ENCODE results near the gene BICC1. TPM values are rescaled to one million over a fixed set of nuclear protein-coding genes. Genes with fewer than 3 reads are reported as not detected.

BICC1 gene
- polyA plus RNA-seq (2013, experiment 1 of 2) = 0.46 TPM
- 0.53 TPM for polyA plus RNA-seq (2013, experiment 2 of 2)

DNA sequence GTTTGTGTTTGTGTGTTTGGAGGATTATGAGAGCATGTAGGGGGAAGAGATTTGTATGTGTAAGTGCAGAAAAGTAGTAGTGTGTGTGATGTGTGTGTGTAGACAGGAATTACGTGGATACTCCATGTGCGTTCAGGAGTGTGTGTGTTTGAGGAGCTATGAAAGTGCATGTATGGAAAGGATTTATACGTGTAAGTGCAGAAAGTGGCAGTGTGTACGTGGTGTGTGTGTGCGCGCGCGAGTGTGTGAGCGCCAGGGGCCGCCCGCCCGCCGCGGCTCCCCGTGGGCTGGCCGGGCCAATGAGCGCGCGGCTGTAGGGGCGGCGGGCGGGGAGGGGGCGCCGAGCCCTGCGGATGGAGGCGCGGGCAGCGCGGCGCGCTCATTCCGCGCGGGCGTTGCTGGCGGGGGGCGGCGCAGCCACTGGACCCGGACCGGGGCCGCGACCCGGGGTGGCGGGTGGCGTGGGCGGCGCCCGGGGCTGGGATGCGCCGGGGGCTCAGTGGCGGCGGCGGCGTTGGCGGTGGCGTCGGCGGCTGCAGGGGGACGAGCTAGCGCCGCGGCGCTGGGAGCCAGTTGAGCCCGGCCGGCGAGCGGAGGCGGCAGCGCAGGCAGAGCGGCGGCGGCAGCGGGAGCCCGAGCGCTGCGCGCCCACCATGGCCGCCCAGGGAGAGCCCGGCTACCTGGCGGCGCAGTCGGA is at the start of gene BICC1:
Gene BICC1 (plus strand): TSS at position 382 of the 697 bp plus-strand sequence. CDS start 272 bp downstream, at position 654.
- Histone ChIP-seq H3K4me3 (ENCODE audit: low read length) (peak within 1 kb of the TSS; percentile 26), H3K9ac (ENCODE audit: low read length) (peak within 1 kb of the TSS; percentile 37), H4K5ac (ENCODE audit: low read length) (no peak within 1 kb of the TSS), H2BK15ac (replicated peaks; ENCODE audit: low read depth) (no peak within 1 kb of the TSS), H3K18ac (ENCODE audit: low read length) (no peak within 1 kb of the TSS), H3K4ac (ENCODE audit: low read depth, low read length) (no peak within 1 kb of the TSS), H2BK5ac (ENCODE audit: low read length) (no peak within 1 kb of the TSS), H3K36me3 (ENCODE audit: control insufficient read depth, insufficient read depth, low read length) (no peaks in the 10 kb centered on the region), H2AK5ac (ENCODE audit: low read length) (no peak within 1 kb of the TSS), H3K27ac (ENCODE audit: low read depth, low read length) (no peak within 1 kb of the TSS), H3K56ac (ENCODE audit: low read length) (peak within 1 kb of the TSS; percentile 51), H3K4me1 (ENCODE audit: control insufficient read depth, low read depth, low read length) (peaks cover 2% of the 10 kb centered on the region), H2BK120ac (ENCODE audit: low read depth, low read length) (no peak within 1 kb of the TSS), H3K23ac (ENCODE audit: low read length) (no peak within 1 kb of the TSS), H3K4me2 (ENCODE audit: low read length) (peak within 1 kb of the TSS; percentile 97), H3K27me3 (ENCODE audit: insufficient read depth, low read length, poor library complexity) (peaks cover 7% of the 10 kb centered on the region), H3K79me1 (ENCODE audit: low read length) (no peaks in the 10 kb centered on the region), H3K79me2 (ENCODE audit: control insufficient read depth, insufficient read depth, low read length) (no peaks in the 10 kb centered on the region), H4K8ac (ENCODE audit: low read depth, low read length) (no peak within 1 kb of the TSS)
- WGBS (ENCODE audit: extremely low coverage, insufficient coverage, low lambda C conversion rate) = no CpG with 5 or more reads among the region's 82 CpGs
- DNase-seq = peak; percentile 38

DNA sequence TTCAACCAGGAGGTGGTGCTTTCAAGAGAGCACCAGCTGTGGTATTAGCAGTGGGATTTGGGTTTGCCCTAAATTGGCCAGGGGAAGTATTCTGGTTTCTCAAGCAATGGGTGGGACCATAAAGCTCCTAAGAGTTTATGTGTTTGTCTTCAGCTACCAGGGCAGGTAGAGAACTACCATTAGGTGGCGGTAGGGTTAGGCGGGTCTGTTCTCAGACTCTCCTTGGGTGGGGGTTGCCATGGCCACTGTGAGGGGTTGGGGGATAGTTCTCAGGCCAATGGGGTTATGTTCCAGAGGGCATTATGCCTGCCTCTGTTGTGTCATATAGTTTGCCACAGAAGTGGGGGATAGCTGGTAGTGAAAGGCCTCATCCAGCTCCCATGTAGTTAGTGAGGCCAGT is 47.7 kb upstream of the BICC1 start:
- H2BK120ac ChIP-seq (ENCODE audit: low read depth, low read length) = no peak overlapping the region
- H3K27ac ChIP-seq (ENCODE audit: low read depth, low read length) = no peak overlapping the region
- H3K9ac ChIP-seq (ENCODE audit: low read length) = no peak overlapping the region
- no peak overlapping the region for H2BK5ac ChIP-seq (ENCODE audit: low read length)
- no peaks in the 10 kb centered on the region for H3K27me3 ChIP-seq (ENCODE audit: insufficient read depth, low read length, poor library complexity)
- H4K8ac ChIP-seq (ENCODE audit: low read depth, low read length) = no peak overlapping the region
- H3K79me1 ChIP-seq (ENCODE audit: low read length) = no peaks in the 10 kb centered on the region
- no peaks in the 10 kb centered on the region for H3K36me3 ChIP-seq (ENCODE audit: control insufficient read depth, insufficient read depth, low read length)
- no peak overlapping the region for H2AK5ac ChIP-seq (ENCODE audit: low read length)
- WGBS (ENCODE audit: extremely low coverage, insufficient coverage, low lambda C conversion rate) = no CpG with 5 or more reads among the region's 2 CpGs
- no peak overlapping the region for H2BK15ac ChIP-seq (replicated peaks; ENCODE audit: low read depth)
- no peak overlapping the region for H3K4ac ChIP-seq (ENCODE audit: low read depth, low read length)
- H3K79me2 ChIP-seq (ENCODE audit: control insufficient read depth, insufficient read depth, low read length) = no peaks in the 10 kb centered on the region
- peak; percentile 38 for DNase-seq
- H4K5ac ChIP-seq (ENCODE audit: low read length) = no peak overlapping the region
- no peak overlapping the region for H3K4me3 ChIP-seq (ENCODE audit: low read length)
- H3K23ac ChIP-seq (ENCODE audit: low read length) = no peak overlapping the region
- no peak overlapping the region for H3K4me2 ChIP-seq (ENCODE audit: low read length)
- no peaks in the 10 kb centered on the region for H3K4me1 ChIP-seq (ENCODE audit: control insufficient read depth, low read depth, low read length)
- no peak overlapping the region for H3K18ac ChIP-seq (ENCODE audit: low read length)
- no peak overlapping the region for H3K56ac ChIP-seq (ENCODE audit: low read length)

GRCh38 chr10:58465629-58466028 is 47.0 kb upstream of the BICC1 start:
- Histone ChIP-seq H2BK120ac (ENCODE audit: low read depth, low read length) (no peak overlapping the region), H3K36me3 (ENCODE audit: control insufficient read depth, insufficient read depth, low read length) (no peaks in the 10 kb centered on the region), H3K4me2 (ENCODE audit: low read length) (no peak overlapping the region), H3K4me1 (ENCODE audit: control insufficient read depth, low read depth, low read length) (no peaks in the 10 kb centered on the region), H3K27me3 (ENCODE audit: insufficient read depth, low read length, poor library complexity) (no peaks in the 10 kb centered on the region), H3K79me1 (ENCODE audit: low read length) (no peaks in the 10 kb centered on the region), H3K18ac (ENCODE audit: low read length) (no peak overlapping the region), H2AK5ac (ENCODE audit: low read length) (no peak overlapping the region), H3K79me2 (ENCODE audit: control insufficient read depth, insufficient read depth, low read length) (no peaks in the 10 kb centered on the region), H2BK5ac (ENCODE audit: low read length) (no peak overlapping the region), H3K27ac (ENCODE audit: low read depth, low read length) (no peak overlapping the region), H4K8ac (ENCODE audit: low read depth, low read length) (no peak overlapping the region), H2BK15ac (replicated peaks; ENCODE audit: low read depth) (no peak overlapping the region), H3K56ac (ENCODE audit: low read length) (no peak overlapping the region), H4K5ac (ENCODE audit: low read length) (no peak overlapping the region), H3K4me3 (ENCODE audit: low read length) (no peak overlapping the region), H3K9ac (ENCODE audit: low read length) (no peak overlapping the region), H3K23ac (ENCODE audit: low read length) (no peak overlapping the region), H3K4ac (ENCODE audit: low read depth, low read length) (no peak overlapping the region)
- no peak for DNase-seq
- no CpG with 5 or more reads among the region's 4 CpGs for WGBS (ENCODE audit: extremely low coverage, insufficient coverage, low lambda C conversion rate)

- H2BK5ac ChIP-seq (ENCODE audit: low read length) = no peak overlapping the region
Measured at GRCh38 chr10:58467931-58468635, 44.6 kb upstream of the BICC1 start.

GRCh38 chr10:58473976-58474375 is 38.7 kb upstream of the BICC1 start:
- WGBS (ENCODE audit: extremely low coverage, insufficient coverage, low lambda C conversion rate) = no CpG with 5 or more reads among the region's 3 CpGs
- H3K4ac ChIP-seq (ENCODE audit: low read depth, low read length) = no peak overlapping the region
- no peak overlapping the region for H4K8ac ChIP-seq (ENCODE audit: low read depth, low read length)

More at GRCh38 chr10:58467931-58468635, 44.6 kb upstream of the BICC1 start:
- no peak overlapping the region for H3K4me2 ChIP-seq (ENCODE audit: low read length)
- no peak overlapping the region for H3K27ac ChIP-seq (ENCODE audit: low read depth, low read length)
- no peak for DNase-seq
- H3K27me3 ChIP-seq (ENCODE audit: insufficient read depth, low read length, poor library complexity) = no peaks in the 10 kb centered on the region
- no peak overlapping the region for H2BK120ac ChIP-seq (ENCODE audit: low read depth, low read length)
- H3K4ac ChIP-seq (ENCODE audit: low read depth, low read length) = no peak overlapping the region
- no peaks in the 10 kb centered on the region for H3K4me1 ChIP-seq (ENCODE audit: control insufficient read depth, low read depth, low read length)
- no peak overlapping the region for H2AK5ac ChIP-seq (ENCODE audit: low read length)
- no peak overlapping the region for H4K5ac ChIP-seq (ENCODE audit: low read length)
- H4K8ac ChIP-seq (ENCODE audit: low read depth, low read length) = no peak overlapping the region
- H3K4me3 ChIP-seq (ENCODE audit: low read length) = no peak overlapping the region
- no peaks in the 10 kb centered on the region for H3K79me1 ChIP-seq (ENCODE audit: low read length)
- no peaks in the 10 kb centered on the region for H3K36me3 ChIP-seq (ENCODE audit: control insufficient read depth, insufficient read depth, low read length)
- H3K18ac ChIP-seq (ENCODE audit: low read length) = no peak overlapping the region
- no peaks in the 10 kb centered on the region for H3K79me2 ChIP-seq (ENCODE audit: control insufficient read depth, insufficient read depth, low read length)
- no peak overlapping the region for H3K56ac ChIP-seq (ENCODE audit: low read length)
- H3K23ac ChIP-seq (ENCODE audit: low read length) = no peak overlapping the region
- no CpG with 5 or more reads among the region's 2 CpGs for WGBS (ENCODE audit: extremely low coverage, insufficient coverage, low lambda C conversion rate)
- H3K9ac ChIP-seq (ENCODE audit: low read length) = no peak overlapping the region
- no peak overlapping the region for H2BK15ac ChIP-seq (replicated peaks; ENCODE audit: low read depth)

More at GRCh38 chr10:58473976-58474375, 38.7 kb upstream of the BICC1 start:
- Histone ChIP-seq H2AK5ac (ENCODE audit: low read length) (no peak overlapping the region), H3K23ac (ENCODE audit: low read length) (no peak overlapping the region), H3K79me2 (ENCODE audit: control insufficient read depth, insufficient read depth, low read length) (no peaks in the 10 kb centered on the region), H3K4me3 (ENCODE audit: low read length) (no peak overlapping the region), H3K4me2 (ENCODE audit: low read length) (no peak overlapping the region), H3K56ac (ENCODE audit: low read length) (no peak overlapping the region), H3K27ac (ENCODE audit: low read depth, low read length) (no peak overlapping the region), H3K4me1 (ENCODE audit: control insufficient read depth, low read depth, low read length) (no peaks in the 10 kb centered on the region), H2BK15ac (replicated peaks; ENCODE audit: low read depth) (no peak overlapping the region), H4K5ac (ENCODE audit: low read length) (no peak overlapping the region), H3K27me3 (ENCODE audit: insufficient read depth, low read length, poor library complexity) (no peaks in the 10 kb centered on the region), H3K9ac (ENCODE audit: low read length) (no peak overlapping the region), H3K18ac (ENCODE audit: low read length) (no peak overlapping the region), H3K36me3 (ENCODE audit: control insufficient read depth, insufficient read depth, low read length) (no peaks in the 10 kb centered on the region), H2BK120ac (ENCODE audit: low read depth, low read length) (no peak overlapping the region), H3K79me1 (ENCODE audit: low read length) (no peaks in the 10 kb centered on the region), H2BK5ac (ENCODE audit: low read length) (no peak overlapping the region)
- no peak for DNase-seq

All from mesendoderm (in vitro differentiated cells).